HepG2 (cell line): ENCODE measurements around the gene TCN1. TPM values are rescaled to one million over a fixed set of nuclear protein-coding genes. Genes with fewer than 3 reads are reported as not detected.

Experiments
- ATAC-seq: fragments of 200-7000 bp; cut with Tn5 transposase; 3 replicates; pipeline ENCODE4 v1.9.1; 2020; ENCODE audit warnings: mild to moderate bottlenecking, moderate library complexity
- BruUV-seq: library from RNA; stranded (reverse); fragments of 400-500 nt; replicated peaks from 2 replicates; lab custom pipeline; 2021; lab: Mats Ljungman, UMichigan
- CTCF ChIA-PET: fragments of 300-600 bp; formaldehyde crosslinking; extraction: SDS; loops from one replicate; lab custom pipeline; 2021; ENCODE audit warnings: low total read pairs, inconsistent platforms, low intra/inter-chr PET ratio; lab: Yijun Ruan, JAX
- POLR2A ChIA-PET: fragments of 350-600 bp; sonication (Branson Sonifier 250); formaldehyde crosslinking; loops from one replicate; lab custom pipeline; 2020; ENCODE audit warnings: antibody characterized with exemption, inconsistent platforms; lab: Yijun Ruan, JAX
- DNase-seq: peaks from one replicate; pipeline ENCODE4 v3.0.0-alpha.2; 2015; ENCODE audit warnings: low spot score
- FAIRE-seq: peaks from 3 replicates; lab custom pipeline; 2011; peaks lifted over from hg19 to GRCh38; lab: Jason Lieb, UNC
- H2AFZ ChIP-seq: one replicate; pipeline ENCODE4 v1.6.1; 2011; ENCODE audit warnings: low read length, inconsistent platforms
- H3K27ac ChIP-seq: fragments of 300-600 bp; 3 replicates; pipeline ENCODE4 v1.8.0; 2011; ENCODE audit warnings: mixed run types, mild to moderate bottlenecking, mixed read lengths, low read length, inconsistent platforms; ENCODE audit not compliant: insufficient read depth; ENCODE audit errors: extremely low read length
- H3K27me3 ChIP-seq, 2 experiments: fragments of 200-600 bp in 1 of 2; 2 replicates in 1 of 2; 3 replicates in 1 of 2; pipeline versions ENCODE4 v1.6.0 to v1.8.0; 2011; ENCODE audit warnings: low read length in 2 of 2, mild to moderate bottlenecking in 2 of 2, moderate library complexity in 2 of 2, inconsistent platforms in 1 of 2; ENCODE audit not compliant: insufficient read depth in 2 of 2, control insufficient read depth in 1 of 2
- H3K36me3 ChIP-seq, 2 experiments: fragments of 200-600 bp in 1 of 2; replicated peaks in 1 of 2; 2 replicates in 1 of 2; 3 replicates in 1 of 2; pipeline versions ENCODE4 v1.5.1 to v1.8.0; 2011; ENCODE audit warnings: low read length in 2 of 2, inconsistent platforms in 1 of 2; ENCODE audit not compliant: insufficient read depth in 2 of 2, control insufficient read depth in 1 of 2
- H3K4me1 ChIP-seq: 2 replicates; pipeline ENCODE4 v1.5.1; 2012; ENCODE audit warnings: low read length, inconsistent platforms; ENCODE audit not compliant: insufficient read depth
- H3K4me2 ChIP-seq: 2 replicates; pipeline ENCODE4 v1.6.0; 2011; ENCODE audit warnings: low read depth, low read length, inconsistent platforms
- H3K4me3 ChIP-seq, 3 experiments: fragments of 200-600 bp in 1 of 3; sonication (generic), shearing (Covaris generic) in 1 of 3; replicated peaks in 1 of 3; 2 replicates each; pipeline ENCODE4 v1.5.1; 2011 to 2016; ENCODE audit warnings: low read length in 3 of 3, inconsistent platforms in 2 of 3, low read depth in 2 of 3, mild to moderate bottlenecking in 2 of 3, control low read depth in 1 of 3, mixed read lengths in 1 of 3; ENCODE audit not compliant: insufficient read depth in 1 of 3
- H3K79me2 ChIP-seq: one replicate; pipeline ENCODE4 v1.6.1; 2011; ENCODE audit warnings: low read length, inconsistent platforms; ENCODE audit not compliant: insufficient read depth
- H3K9ac ChIP-seq: 2 replicates; pipeline ENCODE4 v1.6.0; 2011; ENCODE audit warnings: mild to moderate bottlenecking, low read depth, low read length, inconsistent platforms; ENCODE audit not compliant: insufficient read depth
- H3K9me3 ChIP-seq: 2 replicates; pipeline ENCODE4 v1.5.1; 2012; ENCODE audit warnings: mild to moderate bottlenecking, low read length
- H4K20me1 ChIP-seq: 2 replicates; pipeline ENCODE4 v1.6.0; 2011; ENCODE audit warnings: inconsistent platforms, mild to moderate bottlenecking, low read length, moderate library complexity; ENCODE audit not compliant: insufficient read depth
- CENPT ChIP-seq: sonication (generic); formaldehyde crosslinking; IDR thresholded peaks from 2 replicates; pipeline ENCODE4 v1.8.0; 2022; ENCODE audit warnings: low read depth, mild to moderate bottlenecking, moderate library complexity, missing genetic modification reagents
- EHMT2 ChIP-seq: fragments of 200-600 bp; sonication (generic); IDR thresholded peaks from 2 replicates; pipeline ENCODE4 v1.7.0; 2017; ENCODE audit warnings: antibody characterized with exemption, low read depth, low read length, borderline replicate concordance
- KDM2A ChIP-seq: sonication (generic); formaldehyde crosslinking; IDR thresholded peaks from 2 replicates; pipeline ENCODE4 v1.4.0; 2020; ENCODE audit warnings: low read depth, missing genetic modification reagents, borderline replicate concordance
- KLF9 ChIP-seq: IDR thresholded peaks from 2 replicates; pipeline ENCODE4 v1.6.1; 2016; ENCODE audit warnings: low read depth
- NFYC ChIP-seq: IDR thresholded peaks from 2 replicates; pipeline ENCODE4 v1.6.1; 2016; ENCODE audit warnings: missing genetic modification reagents, missing compliant biosample characterization
- SP4 ChIP-seq: sonication (generic); formaldehyde crosslinking; IDR thresholded peaks from 2 replicates; pipeline ENCODE4 v1.8.1; 2023; ENCODE audit warnings: mild to moderate bottlenecking, missing genetic modification reagents
- TEAD3 ChIP-seq: optimal IDR thresholded peaks from 2 replicates; pipeline ENCODE3; 2016; ENCODE audit warnings: borderline replicate concordance
- ZBTB21 ChIP-seq: sonication (generic); formaldehyde crosslinking; IDR thresholded peaks from 2 replicates; pipeline ENCODE4 v1.4.0; 2020; ENCODE audit warnings: missing genetic modification reagents
- ZBTB38 ChIP-seq: sonication (generic); formaldehyde crosslinking; IDR thresholded peaks from 2 replicates; pipeline ENCODE4 v1.5.1; 2020; ENCODE audit warnings: mild to moderate bottlenecking, missing genetic modification reagents
- ZNF138 ChIP-seq: sonication (generic); formaldehyde crosslinking; IDR thresholded peaks from 2 replicates; pipeline ENCODE4 v1.5.0; 2020; ENCODE audit warnings: mild to moderate bottlenecking, low read depth, missing genetic modification reagents
- ZNF331 ChIP-seq: sonication (generic); formaldehyde crosslinking; IDR thresholded peaks from 2 replicates; pipeline ENCODE4 v1.4.0; 2020; ENCODE audit warnings: missing genetic modification reagents
- ZNF883 ChIP-seq: sonication (generic); formaldehyde crosslinking; IDR thresholded peaks from 2 replicates; pipeline ENCODE4 v1.5.1; 2020; ENCODE audit warnings: mild to moderate bottlenecking, missing genetic modification reagents; ENCODE audit errors: not compliant biosample characterization
- WGBS: methylation state at CpG from one replicate; pipeline ENCODE4 v1.1.6; 2017; ENCODE audit warnings: low lambda C conversion rate; 5-methylcytosine and 5-hydroxymethylcytosine counted together
- in situ Hi-C: cut with HindIII; loops from 2 replicates; pipeline ENCODE4 v1.10.0; 2017; ENCODE audit warnings: low pct_unique_long_range_greater_than_20kb; ENCODE audit not compliant: extremely low pct_ligation_motif_present
- intact Hi-C: fragments of 100-400 bp; cut with micrococcal nuclease; formaldehyde crosslinking; loops from one replicate; pipeline ENCODE4 v1.10.0; 2022; ENCODE audit not compliant: unreplicated experiment
- polyA plus RNA-seq, 8 experiments: library from polyadenylated mRNA; depleted of rRNA in 3 of 8; stranded (reverse) in 7 of 8; unstranded in 1 of 8; fragments of >200 nt; fragmentation: Illumina TruSeq in 4 of 8; extraction: Trizol in 4 of 8; gene quantifications; 2 replicates each; pipeline versions ENCODE4 v1.2.1 to v1.2.3, GENCODE V29; 2011 to 2016; ENCODE audit warnings: low read depth in 4 of 8, missing spikeins in 1 of 8, mixed read lengths in 1 of 8; ENCODE audit not compliant: insufficient read depth in 1 of 8
- total RNA-seq, 5 experiments: library from RNA; depleted of rRNA; stranded (reverse); fragments of >200 nt; fragmentation: Illumina TruSeq; extraction: Trizol; gene quantifications; 2 replicates each; pipeline ENCODE4 v1.2.3, GENCODE V29; 2016; ENCODE audit warnings: low read depth in 1 of 5
- TF ChIP-seq, protein P1 (sequence below): sonication (generic); formaldehyde crosslinking; conservative IDR thresholded peaks from 2 replicates; pipeline ENCODE4 v1.4.0; 2020; ENCODE audit warnings: missing genetic modification reagents
- TF ChIP-seq, protein P2 (sequence below): sonication (generic); formaldehyde crosslinking; IDR thresholded peaks from 2 replicates; pipeline ENCODE4 v1.8.1; 2023; ENCODE audit warnings: mild to moderate bottlenecking, inconsistent platforms, moderate library complexity, missing genetic modification reagents, borderline replicate concordance
- TF ChIP-seq, protein P3 (sequence below): IDR thresholded peaks from 2 replicates; pipeline ENCODE4 v1.6.1; 2016; ENCODE audit warnings: missing biosample characterization, missing genetic modification reagents, low read depth
- TF ChIP-seq, protein P4 (sequence below): sonication (generic); formaldehyde crosslinking; IDR thresholded peaks from 2 replicates; pipeline ENCODE4 v1.5.0; 2020; ENCODE audit warnings: missing genetic modification reagents, mild to moderate bottlenecking, borderline replicate concordance

The TCN1 gene
- total and polyA plus RNA-seq, 2 of the 13 experiments (the other 11 are each of a cell fraction or from before 2014, with no cell fraction given) = not detected

DNA sequence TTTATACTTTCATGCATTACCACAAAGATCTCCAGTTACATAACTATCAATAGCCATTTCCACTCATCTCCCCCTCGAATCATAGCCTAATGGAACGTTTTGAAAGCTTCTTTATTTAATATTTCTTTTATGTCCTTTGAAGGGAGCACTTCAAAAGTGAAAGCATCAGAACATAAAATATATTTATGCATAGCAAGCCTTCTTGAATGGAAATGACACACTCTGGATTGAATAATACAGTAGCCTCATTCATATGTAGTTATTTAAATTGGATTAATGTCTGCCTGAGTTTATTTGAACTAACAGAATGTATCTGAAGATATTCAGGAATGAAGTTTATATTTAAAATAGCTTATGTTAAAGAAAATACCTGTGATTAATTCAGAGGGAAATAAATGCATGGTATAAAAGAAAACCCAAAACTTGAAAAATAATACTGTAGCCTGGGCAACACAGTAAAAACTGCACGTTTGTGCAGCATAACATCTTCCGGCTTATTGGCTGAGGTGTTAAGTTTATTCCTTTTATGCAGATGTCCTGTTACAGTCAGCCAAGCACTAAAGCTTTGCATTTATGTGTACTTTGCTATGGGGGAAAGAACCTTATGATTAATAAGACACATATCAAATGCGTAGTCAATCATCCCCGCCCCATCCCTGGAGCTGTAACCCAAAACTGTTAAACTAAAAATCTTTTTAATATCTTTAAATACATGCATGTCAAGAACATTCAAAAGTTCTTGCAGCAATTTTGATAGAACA, 34.3 kb upstream of the TCN1 start:
- ATAC-seq (no peak), FAIRE-seq (no peak), DNase-seq (no peak)
- Histone ChIP-seq H3K27me3 (no peaks in the 10 kb centered on the region), H3K36me3 (no peaks in the 10 kb centered on the region), H3K27ac (no peak overlapping the region), H3K9me3 (no peaks in the 10 kb centered on the region), H3K79me2 (no peaks in the 10 kb centered on the region), H3K4me3 (no peak overlapping the region), H2AFZ (no peak overlapping the region), H3K4me1 (no peaks in the 10 kb centered on the region), H3K4me2 (no peak overlapping the region), H3K9ac (no peak overlapping the region), H4K20me1 (no peaks in the 10 kb centered on the region)
- BruUV-seq = no TSS peak
- WGBS = 22% methylated on average over 6 of the region's 6 CpGs
- in situ Hi-C loops (no loop called here), intact Hi-C loops (no loop called here)
- POLR2A ChIA-PET = no interaction called here
- CTCF ChIA-PET = no interaction called here
- TF ChIP-seq ZBTB38 (no peak), KLF9 (CRISPR knock-in tag) (no peak), SP4 (CRISPR knock-in tag) (no peak), ZNF138 (no peak), ZNF883 (CRISPR knock-in tag) (no peak), TEAD3 (CRISPR knock-in tag) (no peak), ZNF331 (CRISPR knock-in tag) (no peak), NFYC (no peak), CENPT (CRISPR knock-in tag) (no peak), KDM2A (CRISPR knock-in tag) (no peak), EHMT2 (no peak), ZBTB21 (CRISPR knock-in tag) (no peak)
- TF ChIP-seq, protein P1, sequence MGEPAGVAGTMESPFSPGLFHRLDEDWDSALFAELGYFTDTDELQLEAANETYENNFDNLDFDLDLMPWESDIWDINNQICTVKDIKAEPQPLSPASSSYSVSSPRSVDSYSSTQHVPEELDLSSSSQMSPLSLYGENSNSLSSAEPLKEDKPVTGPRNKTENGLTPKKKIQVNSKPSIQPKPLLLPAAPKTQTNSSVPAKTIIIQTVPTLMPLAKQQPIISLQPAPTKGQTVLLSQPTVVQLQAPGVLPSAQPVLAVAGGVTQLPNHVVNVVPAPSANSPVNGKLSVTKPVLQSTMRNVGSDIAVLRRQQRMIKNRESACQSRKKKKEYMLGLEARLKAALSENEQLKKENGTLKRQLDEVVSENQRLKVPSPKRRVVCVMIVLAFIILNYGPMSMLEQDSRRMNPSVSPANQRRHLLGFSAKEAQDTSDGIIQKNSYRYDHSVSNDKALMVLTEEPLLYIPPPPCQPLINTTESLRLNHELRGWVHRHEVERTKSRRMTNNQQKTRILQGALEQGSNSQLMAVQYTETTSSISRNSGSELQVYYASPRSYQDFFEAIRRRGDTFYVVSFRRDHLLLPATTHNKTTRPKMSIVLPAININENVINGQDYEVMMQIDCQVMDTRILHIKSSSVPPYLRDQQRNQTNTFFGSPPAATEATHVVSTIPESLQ (CRISPR knock-in tag) = no peak
- TF ChIP-seq, protein P2, sequence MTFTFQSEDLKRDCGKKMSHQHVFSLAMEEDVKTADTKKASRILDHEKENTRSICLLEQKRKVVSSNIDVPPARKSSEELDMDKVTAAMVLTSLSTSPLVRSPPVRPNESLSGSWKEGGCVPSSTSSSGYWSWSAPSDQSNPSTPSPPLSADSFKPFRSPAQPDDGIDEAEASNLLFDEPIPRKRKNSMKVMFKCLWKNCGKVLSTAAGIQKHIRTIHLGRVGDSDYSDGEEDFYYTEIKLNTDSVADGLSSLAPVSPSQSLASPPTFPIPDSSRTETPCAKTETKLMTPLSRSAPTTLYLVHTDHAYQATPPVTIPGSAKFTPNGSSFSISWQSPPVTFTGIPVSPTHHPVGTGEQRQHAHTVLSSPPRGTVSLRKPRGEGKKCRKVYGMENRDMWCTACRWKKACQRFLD (CRISPR knock-in tag) = no peak
- TF ChIP-seq, protein P3, sequence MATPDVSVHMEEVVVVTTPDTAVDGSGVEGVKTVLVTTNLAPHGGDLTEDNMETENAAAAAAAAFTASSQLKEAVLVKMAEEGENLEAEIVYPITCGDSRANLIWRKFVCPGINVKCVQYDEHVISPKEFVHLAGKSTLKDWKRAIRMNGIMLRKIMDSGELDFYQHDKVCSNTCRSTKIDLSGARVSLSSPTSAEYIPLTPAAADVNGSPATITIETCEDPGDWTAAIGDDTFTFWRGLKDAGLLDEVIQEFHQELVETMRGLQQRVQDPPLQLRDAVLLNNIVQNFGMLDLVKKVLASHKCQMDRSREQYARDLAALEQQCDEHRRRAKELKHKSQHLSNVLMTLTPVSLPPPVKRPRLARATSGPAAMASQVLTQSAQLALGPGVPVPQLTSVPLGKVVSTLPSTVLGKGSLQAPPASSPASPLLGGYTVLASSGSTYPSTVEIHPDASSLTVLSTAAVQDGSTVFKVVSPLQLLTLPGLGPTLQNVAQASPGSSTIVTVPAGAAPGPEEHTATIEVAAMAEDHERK (CRISPR knock-in tag) = no peak
- TF ChIP-seq, protein P4, sequence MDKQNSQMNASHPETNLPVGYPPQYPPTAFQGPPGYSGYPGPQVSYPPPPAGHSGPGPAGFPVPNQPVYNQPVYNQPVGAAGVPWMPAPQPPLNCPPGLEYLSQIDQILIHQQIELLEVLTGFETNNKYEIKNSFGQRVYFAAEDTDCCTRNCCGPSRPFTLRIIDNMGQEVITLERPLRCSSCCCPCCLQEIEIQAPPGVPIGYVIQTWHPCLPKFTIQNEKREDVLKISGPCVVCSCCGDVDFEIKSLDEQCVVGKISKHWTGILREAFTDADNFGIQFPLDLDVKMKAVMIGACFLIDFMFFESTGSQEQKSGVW = no peak
